ENCODE data around the gene MILR1. TPM values are rescaled to one million over a fixed set of nuclear protein-coding genes. Genes with fewer than 3 reads are reported as not detected.
A peak's percentile ranks its signal among the peaks of the same experiment; 100 is the strongest.

Gene MILR1
- total RNA-seq, 2 donors from 2014 or later, result 2.0 to 5.3 TPM

GRCh38 chr17:64503821-64504768 lies 55.2 kb downstream of the MILR1 start:
- no peak for TF ChIP-seq CTCF (IDR thresholded peaks at IDR 0.05)
- H3K9me3 ChIP-seq, result no peaks in the 10 kb centered on the region
- no peak for DNase-seq
- H3K27me3 ChIP-seq, result no peaks in the 10 kb centered on the region
- H3K4me1 ChIP-seq, result peaks cover 8% of the 10 kb centered on the region
- H3K36me3 ChIP-seq, result peaks cover 36% of the 10 kb centered on the region
- peak overlapping the region; percentile 89 for H3K4me3 ChIP-seq
- H3K27ac ChIP-seq, result peak overlapping the region; percentile 98
- H3K9ac ChIP-seq (ENCODE audit: low read depth in 2 of 2, low read length in 2 of 2), result peak overlapping the region; percentile 98 to 99
- intact Hi-C loops (cut with DNase I), result no loop called here

GRCh38 chr17:64504769-64505339 lies 55.9 kb downstream of the MILR1 start:
- TF ChIP-seq CTCF (IDR thresholded peaks at IDR 0.05), result no peak
- intact Hi-C loops (cut with DNase I), result no loop called here
- peak overlapping the region; percentile 98 for H3K27ac ChIP-seq
- H3K27me3 ChIP-seq, result no peaks in the 10 kb centered on the region
- H3K9me3 ChIP-seq, result no peaks in the 10 kb centered on the region
- no peak for DNase-seq
- H3K4me3 ChIP-seq, result peak overlapping the region; percentile 89
- H3K4me1 ChIP-seq, result peaks cover 8% of the 10 kb centered on the region
- peaks cover 36% of the 10 kb centered on the region for H3K36me3 ChIP-seq
- peak overlapping the region; percentile 98 to 99 for H3K9ac ChIP-seq (ENCODE audit: low read depth in 2 of 2, low read length in 2 of 2)

GRCh38 chr17:64505340-64506200 lies 56.7 kb downstream of the MILR1 start:
- DNase-seq, result peak; percentile 92
- Histone ChIP-seq H3K36me3 (peaks cover 29% of the 10 kb centered on the region), H3K4me1 (peaks cover 8% of the 10 kb centered on the region), H3K27me3 (no peaks in the 10 kb centered on the region), H3K27ac (peak overlapping the region; percentile 98), H3K9me3 (no peaks in the 10 kb centered on the region), H3K4me3 (peak overlapping the region; percentile 89), H3K9ac (ENCODE audit: low read depth in 2 of 2, low read length in 2 of 2) (peak overlapping the region; percentile 98 to 99)
- no peak for TF ChIP-seq CTCF (IDR thresholded peaks at IDR 0.05)
- intact Hi-C loops (cut with DNase I), result no loop called here

GRCh38 chr17:64506201-64506575 lies 57.3 kb downstream of the MILR1 start, which contains the start of gene DDX5:
Gene DDX5, minus strand, starts transcription at chr17:64506289. Its CDS starts 170 bp downstream, at chr17:64506119.
- H3K4me1 ChIP-seq, result peaks cover 8% of the 10 kb centered on the region
- no peaks in the 10 kb centered on the region for H3K9me3 ChIP-seq
- H3K27me3 ChIP-seq, result no peaks in the 10 kb centered on the region
- TF ChIP-seq CTCF (IDR thresholded peaks at IDR 0.05), result no peak
- intact Hi-C loops (cut with DNase I), result no loop called here
- H3K27ac ChIP-seq, result peak within 1 kb of the TSS; percentile 98
- peak; percentile 98 for DNase-seq
- H3K36me3 ChIP-seq, result peaks cover 23% of the 10 kb centered on the region
- peak within 1 kb of the TSS; percentile 89 for H3K4me3 ChIP-seq
- peak within 1 kb of the TSS; percentile 98 to 99 for H3K9ac ChIP-seq (ENCODE audit: low read depth in 2 of 2, low read length in 2 of 2)
